ENCODE results near the gene FSD1.
"Not testable (repeated sequence)": the region's sequence is repeated elsewhere in the genome, so short reads cannot be mapped to it uniquely, and the experiment has no call there.

Gene FSD1

GRCh38 chr19:4304538-4305256, at the start of gene FSD1:
Gene FSD1, plus strand, starts transcription at chr19:4304598. Its CDS starts 149 bp downstream, at chr19:4304747.
- peak; percentile 63 for DNase-seq

GRCh38 chr19:4256563-4256962, 47.8 kb upstream of the FSD1 start:
- no peak for DNase-seq

- no peak for DNase-seq
Observed at GRCh38 chr19:4257025-4257424, 47.4 kb upstream of the FSD1 start.

GRCh38 chr19:4258181-4258580, 46.2 kb upstream of the FSD1 start:
- no peak for DNase-seq

GRCh38 chr19:4260613-4261191, 43.7 kb upstream of the FSD1 start:
- DNase-seq: no peak

- no peak for DNase-seq
Observed at GRCh38 chr19:4264812-4265211, 39.6 kb upstream of the FSD1 start.

GRCh38 chr19:4266253-4267000, 38.0 kb upstream of the FSD1 start:
- no peak for DNase-seq

GRCh38 chr19:4267101-4267900, 37.1 kb upstream of the FSD1 start:
- peak; percentile 44 for DNase-seq

GRCh38 chr19:4267901-4268815, 36.2 kb upstream of the FSD1 start:
- DNase-seq: no peak

DNA sequence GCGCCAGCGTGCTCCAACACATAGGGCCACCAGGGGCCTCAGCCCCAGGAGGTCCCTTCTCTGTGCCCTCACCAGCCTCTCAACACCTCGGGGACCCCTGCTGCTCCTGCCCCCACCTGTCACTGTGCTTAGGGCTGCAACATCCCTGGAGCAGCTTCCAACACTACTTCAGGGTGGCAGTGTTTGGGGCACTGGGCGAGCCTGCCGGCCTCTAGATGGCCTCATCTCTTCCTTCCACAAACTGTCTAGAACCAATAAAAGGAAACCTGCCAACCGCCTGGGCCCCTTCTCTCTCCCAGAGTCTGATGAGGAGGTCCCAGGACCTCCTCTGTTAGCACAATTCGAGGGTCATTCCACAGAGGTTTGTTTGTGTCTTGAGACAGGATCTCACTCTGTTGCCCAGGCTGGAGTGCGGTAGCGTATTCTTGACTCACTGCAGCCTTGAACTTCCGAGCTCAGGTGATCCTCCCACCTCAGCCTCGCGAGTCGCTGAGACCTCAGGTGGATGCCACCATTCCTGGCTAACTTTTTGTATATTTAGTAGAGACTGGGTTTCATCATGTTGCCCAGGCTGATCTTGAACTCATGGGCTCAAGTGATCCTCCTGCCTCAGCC, 35.5 kb upstream of the FSD1 start:
- no peak for DNase-seq

- DNase-seq: no peak
Observed at GRCh38 chr19:4272894-4273293, 31.5 kb upstream of the FSD1 start.

DNA sequence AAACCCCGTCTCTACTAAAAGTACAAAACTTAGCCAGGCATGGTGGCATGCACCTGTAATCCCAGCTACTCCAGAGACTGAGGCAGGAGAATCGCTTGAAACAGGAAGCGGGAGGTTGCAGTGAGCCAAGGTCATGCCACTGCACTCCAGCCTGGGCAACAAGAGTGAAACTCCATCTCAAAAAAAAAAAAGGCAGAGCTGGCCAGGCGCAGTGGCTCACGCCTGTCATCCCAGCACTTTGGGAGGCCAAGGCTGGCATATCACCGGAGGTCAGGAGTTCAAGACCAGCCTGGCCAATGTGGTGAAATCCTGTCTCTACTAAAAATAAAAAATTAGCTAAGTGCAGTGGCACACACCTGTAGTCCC, 30.1 kb upstream of the FSD1 start:
- DNase-seq: not testable (repeated sequence)

- DNase-seq: no peak
Observed at GRCh38 chr19:4277191-4277696, 27.2 kb upstream of the FSD1 start.

GRCh38 chr19:4278010-4278409, 26.4 kb upstream of the FSD1 start:
- DNase-seq: no peak

GRCh38 chr19:4278419-4279266, 25.8 kb upstream of the FSD1 start, which contains the start of gene SHD:
Gene SHD, plus strand, starts transcription at chr19:4279266. Its CDS starts 798 bp downstream, at chr19:4280064.
- DNase-seq: no peak

- no peak for DNase-seq
Observed at GRCh38 chr19:4279267-4279529, 25.2 kb upstream of the FSD1 start.

DNA sequence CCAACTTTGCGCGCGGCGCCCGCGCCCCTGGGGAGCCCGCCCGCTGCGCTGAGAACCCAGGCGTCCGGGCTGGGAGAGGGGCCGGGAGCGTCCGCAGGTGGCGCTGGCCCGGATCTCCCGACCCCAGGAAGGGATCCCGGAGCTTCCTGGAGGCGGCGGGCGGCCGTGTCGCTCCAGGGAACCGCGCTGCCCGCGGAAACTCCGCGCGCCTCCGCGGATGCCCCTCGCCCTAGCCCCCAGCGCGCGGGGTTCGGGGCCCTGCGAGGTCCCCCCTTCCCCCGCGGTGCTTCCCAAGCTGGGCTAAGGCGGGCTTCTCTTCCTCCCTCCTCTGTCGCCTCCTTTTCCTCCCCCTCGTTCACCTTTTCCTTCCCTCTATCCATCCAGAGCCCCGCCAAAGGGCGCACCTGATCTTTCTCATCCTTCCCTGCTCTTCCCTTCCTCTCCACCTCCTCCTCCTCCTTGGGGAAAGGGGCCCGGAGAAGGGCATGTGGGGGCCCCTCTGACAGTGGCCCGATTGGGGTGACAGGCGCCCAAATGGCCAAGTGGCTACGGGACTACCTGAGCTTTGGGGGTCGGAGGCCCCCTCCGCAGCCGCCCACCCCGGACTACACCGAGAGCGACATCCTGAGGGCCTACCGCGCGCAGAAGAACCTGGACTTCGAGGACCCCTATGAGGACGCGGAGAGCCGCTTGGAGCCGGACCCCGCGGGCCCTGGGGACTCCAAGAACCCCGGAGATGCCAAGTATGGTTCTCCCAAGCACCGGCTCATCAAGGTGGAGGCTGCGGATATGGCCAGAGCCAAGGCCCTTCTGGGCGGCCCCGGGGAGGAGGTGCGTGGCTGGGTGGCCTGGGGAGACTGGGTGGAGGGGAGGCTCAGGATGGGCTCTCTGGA, 24.6 kb upstream of the FSD1 start:
- no peak for DNase-seq

GRCh38 chr19:4284176-4284958, 20.0 kb upstream of the FSD1 start:
- no peak for DNase-seq

DNA sequence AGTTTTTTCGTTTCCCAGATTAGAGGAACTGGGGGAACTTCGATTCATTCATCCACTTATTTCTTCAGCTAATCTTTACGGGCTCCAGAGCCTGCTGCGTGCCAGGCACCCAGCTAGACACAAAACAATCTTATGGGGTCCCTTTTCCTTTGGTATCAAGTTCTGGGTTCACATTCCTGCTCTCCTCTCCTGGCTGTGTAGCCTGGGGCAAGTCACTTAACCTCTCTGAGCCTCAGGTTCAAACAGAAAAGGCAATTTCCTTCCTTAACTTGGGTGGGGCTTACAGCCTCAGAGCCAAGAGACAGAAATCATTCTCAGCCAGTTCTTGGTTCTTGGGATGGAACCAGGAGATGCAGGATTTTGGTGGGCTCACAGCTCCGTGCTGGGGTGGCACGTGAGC, 19.4 kb upstream of the FSD1 start:
- DNase-seq: no peak
